ENCODE results near the gene NSMF.

GRCh38 chr9:137434498-137435380 lies 24.4 kb downstream of the NSMF start:
- TF ChIP-seq GABPA (IDR thresholded peaks at IDR 0.05; ENCODE audit: borderline replicate concordance, insufficient read depth, low read length) (no peak), CTCF (IDR thresholded peaks at IDR 0.05; ENCODE audit: control extremely low read depth in 1 of 3, insufficient read depth in 1 of 3, low read depth in 1 of 3, low read length in 3 of 3) (no peak)

All from H1 (cell line).